Measurements from ENCODE around the gene SWAP70. TPM values are rescaled to one million over a fixed set of nuclear protein-coding genes. Genes with fewer than 3 reads are reported as not detected.
A peak's percentile ranks its signal among the peaks of the same experiment; 100 is the strongest.

Gene SWAP70
- total RNA-seq, 1 experiment from 2014 or later, result 8.6 TPM

- Histone ChIP-seq H3F3A (ENCODE audit: low read length, unreplicated experiment) (no peaks in the 10 kb centered on the region), H2AFZ (ENCODE audit: low read length) (no peak overlapping the region), H3K36me3 (ENCODE audit: low read depth, low read length) (0 out of 2 replicates have a peak, but pooled peaks cover 4% of the 10 kb centered on the region), H3K4me2 (ENCODE audit: low read length) (no peak overlapping the region), H3K27ac (ENCODE audit: low read length) (no peak overlapping the region), H4K20me1 (ENCODE audit: low read length) (no peaks in the 10 kb centered on the region), H3K9ac (ENCODE audit: low read length) (no peak overlapping the region), H3K9me3 (ENCODE audit: low read length) (no peaks in the 10 kb centered on the region), H3K4me1 (ENCODE audit: insufficient read depth, low read length) (peaks cover 31% of the 10 kb centered on the region), H3K79me2 (ENCODE audit: low read length) (no peaks in the 10 kb centered on the region), H3K4me3 (ENCODE audit: low read length) (no peak overlapping the region), H3K27me3 (ENCODE audit: low read length) (no peaks in the 10 kb centered on the region), H3K9me2 (replicated peaks; ENCODE audit: low read length) (no peaks in the 10 kb centered on the region)
- DNase-seq (no peak), ATAC-seq (no peak)
- ChIA-PET CTCF (no interaction called here), POLR2A (ENCODE audit: unreplicated experiment) (no interaction called here)
- no TSS peak for BruUV-seq (replicated peaks)
- TF ChIP-seq EZH2 (IDR thresholded peaks at IDR 0.05; ENCODE audit: low read length, unreplicated experiment) (no peak), CTCF (conservative IDR thresholded peaks at IDR 0.05; ENCODE audit: low read depth, low read length) (no peak), EZH2phosphoT487 (IDR thresholded peaks at IDR 0.05; ENCODE audit: borderline replicate concordance, low read length) (no peak)
- intact Hi-C loops (cut with micrococcal nuclease), result no loop called here
These were observed 54.3 kb downstream of the SWAP70 start for GRCh38 chr11:9718147-9718546.

- intact Hi-C loops (cut with micrococcal nuclease), result no loop called here
- Histone ChIP-seq H3K9ac (ENCODE audit: low read length) (no peak overlapping the region; the same call in 1 of the 2 replicates), H3K9me2 (replicated peaks; ENCODE audit: low read length) (no peaks in the 10 kb centered on the region), H3K9me3 (ENCODE audit: low read length) (no peaks in the 10 kb centered on the region), H3K27ac (ENCODE audit: low read length) (peak overlapping the region; percentile 31), H3K36me3 (ENCODE audit: low read depth, low read length) (0 out of 2 replicates have a peak, but pooled peaks cover 4% of the 10 kb centered on the region), H4K20me1 (ENCODE audit: low read length) (no peaks in the 10 kb centered on the region), H3F3A (ENCODE audit: low read length, unreplicated experiment) (no peaks in the 10 kb centered on the region), H3K4me1 (ENCODE audit: insufficient read depth, low read length) (peaks cover 31% of the 10 kb centered on the region), H3K4me3 (ENCODE audit: low read length) (no peak overlapping the region), H3K79me2 (ENCODE audit: low read length) (no peaks in the 10 kb centered on the region), H2AFZ (ENCODE audit: low read length) (no peak overlapping the region), H3K4me2 (ENCODE audit: low read length) (peak overlapping the region; percentile 18; the same call in 1 of the 2 replicates), H3K27me3 (ENCODE audit: low read length) (no peaks in the 10 kb centered on the region)
- peak; percentile 40 for DNase-seq
- CTCF ChIA-PET, result interaction anchor here (1.7 kb wide), 1 partner anchor 29 kb away, joined by 10 read pairs; no protein-coding TSS in a partner anchor
- peak; percentile 39 for ATAC-seq
- TF ChIP-seq EZH2phosphoT487 (IDR thresholded peaks at IDR 0.05; ENCODE audit: borderline replicate concordance, low read length), result no peak
- no peak for TF ChIP-seq CTCF (conservative IDR thresholded peaks at IDR 0.05; ENCODE audit: low read depth, low read length)
- TF ChIP-seq EZH2 (IDR thresholded peaks at IDR 0.05; ENCODE audit: low read length, unreplicated experiment), result no peak
- POLR2A ChIA-PET (ENCODE audit: unreplicated experiment), result interaction anchor here (0.7 kb wide), 2 partner anchors 43 to 47 kb away, joined by 4 to 6 read pairs; no protein-coding TSS in a partner anchor
- BruUV-seq (replicated peaks), result no TSS peak
These were observed 55.9 kb downstream of the SWAP70 start for GRCh38 chr11:9719566-9720289.

DNA sequence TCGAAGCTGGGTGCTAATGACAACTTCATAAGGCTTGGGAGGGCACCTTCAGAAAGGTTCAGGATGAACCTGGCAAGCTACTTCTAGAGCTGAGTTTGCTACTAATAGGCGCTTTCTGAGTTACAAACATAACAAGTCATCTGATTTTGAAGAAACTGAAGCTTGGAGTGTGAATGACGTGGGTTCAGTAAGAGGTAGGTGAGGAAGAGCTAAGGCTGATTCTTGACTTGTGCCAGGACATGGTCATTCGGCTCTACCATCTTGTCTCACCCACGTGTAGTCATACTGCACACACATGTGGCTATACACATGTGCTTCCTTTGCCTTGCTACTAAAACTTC is 56.4 kb downstream of the SWAP70 start:
- CTCF ChIA-PET, result interaction anchor here (1.7 kb wide), 1 partner anchor 28 kb away, joined by 10 read pairs; no protein-coding TSS in a partner anchor
- no peaks in the 10 kb centered on the region for H3K9me2 ChIP-seq (replicated peaks; ENCODE audit: low read length)

More for the DNA sequence above, 56.4 kb downstream of the SWAP70 start:
- DNase-seq, result no peak
- H3K4me2 ChIP-seq (ENCODE audit: low read length), result 0 out of 2 replicates have a peak overlapping the region, but pooled peaks have one; percentile 18
- no peaks in the 10 kb centered on the region for H3F3A ChIP-seq (ENCODE audit: low read length, unreplicated experiment)
- H3K9ac ChIP-seq (ENCODE audit: low read length), result no peak overlapping the region
- POLR2A ChIA-PET (ENCODE audit: unreplicated experiment), result interaction anchor here (0.7 kb wide), 2 partner anchors 44 to 47 kb away, joined by 4 to 6 read pairs; no protein-coding TSS in a partner anchor
- H3K27ac ChIP-seq (ENCODE audit: low read length), result peak overlapping the region; percentile 2
- H3K4me1 ChIP-seq (ENCODE audit: insufficient read depth, low read length), result peaks cover 31% of the 10 kb centered on the region
- H4K20me1 ChIP-seq (ENCODE audit: low read length), result no peaks in the 10 kb centered on the region
- H3K9me3 ChIP-seq (ENCODE audit: low read length), result no peaks in the 10 kb centered on the region
- no peak overlapping the region for H3K4me3 ChIP-seq (ENCODE audit: low read length)
- no peak for ATAC-seq
- H3K27me3 ChIP-seq (ENCODE audit: low read length), result no peaks in the 10 kb centered on the region
- TF ChIP-seq EZH2 (IDR thresholded peaks at IDR 0.05; ENCODE audit: low read length, unreplicated experiment) (no peak), EZH2phosphoT487 (IDR thresholded peaks at IDR 0.05; ENCODE audit: borderline replicate concordance, low read length) (no peak)
- H3K79me2 ChIP-seq (ENCODE audit: low read length), result no peaks in the 10 kb centered on the region
- H2AFZ ChIP-seq (ENCODE audit: low read length), result no peak overlapping the region
- no TSS peak for BruUV-seq (replicated peaks)
- intact Hi-C loops (cut with micrococcal nuclease), result no loop called here
- H3K36me3 ChIP-seq (ENCODE audit: low read depth, low read length), result 0 out of 2 replicates have a peak, but pooled peaks cover 2% of the 10 kb centered on the region

Data from PC-3 (cell line).